NCI-H2107 (cell line): ENCODE data around the gene GSN.
"Not testable (repeated sequence)": the region's sequence is repeated elsewhere in the genome, so short reads cannot be mapped to it uniquely, and the experiment has no call there.

Experiments
- DNase-seq: peaks from one replicate; lab custom pipeline; 2025; lab: John Stamatoyannopoulos, UW

GSN gene

GRCh38 chr9:121288673-121289025, 20.7 kb downstream of the GSN start:
- no peak for DNase-seq

- no peak for DNase-seq
Observed at GRCh38 chr9:121289026-121289771, 21.2 kb downstream of the GSN start.

GRCh38 chr9:121289772-121290370, 21.9 kb downstream of the GSN start:
- no peak for DNase-seq

- not testable (repeated sequence) for DNase-seq
Observed at GRCh38 chr9:121291536-121291935, 23.6 kb downstream of the GSN start.

GRCh38 chr9:121292051-121292450, 24.1 kb downstream of the GSN start:
- DNase-seq: no peak

GRCh38 chr9:121292801-121293241, 24.9 kb downstream of the GSN start:
- DNase-seq: no peak

- no peak for DNase-seq
Observed at GRCh38 chr9:121294151-121294743, 26.3 kb downstream of the GSN start.

- DNase-seq: no peak
Observed at GRCh38 chr9:121294866-121295661, 27.1 kb downstream of the GSN start.

GRCh38 chr9:121295662-121296191, 27.8 kb downstream of the GSN start:
- DNase-seq: no peak

GRCh38 chr9:121296213-121297127, 28.5 kb downstream of the GSN start:
- DNase-seq: no peak

GRCh38 chr9:121297389-121297788, 29.4 kb downstream of the GSN start:
- DNase-seq: no peak

GRCh38 chr9:121298016-121298538, 30.1 kb downstream of the GSN start:
- no peak for DNase-seq

- no peak for DNase-seq
Observed at GRCh38 chr9:121298689-121299466, 30.9 kb downstream of the GSN start.

GRCh38 chr9:121299467-121300282, 31.7 kb downstream of the GSN start:
- DNase-seq: no peak

GRCh38 chr9:121300283-121301119, 32.5 kb downstream of the GSN start:
- DNase-seq: no peak

GRCh38 chr9:121301881-121302286, 33.9 kb downstream of the GSN start:
- DNase-seq: no peak

- DNase-seq: no peak
Observed at GRCh38 chr9:121302341-121302740, 34.4 kb downstream of the GSN start.

- DNase-seq: no peak
Observed at GRCh38 chr9:121302786-121303185, 34.8 kb downstream of the GSN start.
